Activated CD4-positive, alpha-beta T cell treated with anti-CD3 and anti-CD28 coated beads for 36 hours (primary cell): ENCODE measurements around the gene MAD1L1. TPM values are rescaled to one million over a fixed set of nuclear protein-coding genes. Genes with fewer than 3 reads are reported as not detected.

Source experiments
- ATAC-seq: fragments of 200-7000 bp; cut with Tn5 transposase; one replicate; pipeline ENCODE4 v1.10.0; 2021; ENCODE audit warnings: mild to moderate bottlenecking, moderate library complexity
- CTCF ChIA-PET: fragments of 350-600 bp; sonication (Branson Sonifier 250); formaldehyde crosslinking; loops from one replicate; lab custom pipeline; 2021; ENCODE audit warnings: antibody characterized with exemption; lab: Charles Lee
- POLR2A ChIA-PET: fragments of 350-600 bp; sonication (Branson Sonifier 250); formaldehyde crosslinking; loops from one replicate; lab custom pipeline; 2021; ENCODE audit warnings: antibody characterized with exemption, inconsistent platforms; lab: Charles Lee
- DNase-seq: peaks from one replicate; pipeline ENCODE4 v3.0.0-alpha.2; 2020
- H3K27ac Mint-ChIP-seq: one replicate; pipeline ENCODE4 v1.8.0; 2021; ENCODE audit warnings: mixed read lengths
- H3K27me3 Mint-ChIP-seq: one replicate; pipeline ENCODE4 v1.8.0; 2021; ENCODE audit warnings: mixed read lengths
- H3K36me3 Mint-ChIP-seq: one replicate; pipeline ENCODE4 v1.8.0; 2021; ENCODE audit warnings: low read depth, mixed read lengths
- H3K4me1 Mint-ChIP-seq: one replicate; pipeline ENCODE4 v1.8.0; 2021; ENCODE audit warnings: mixed read lengths
- H3K4me3 Mint-ChIP-seq: one replicate; pipeline ENCODE4 v1.8.0; 2021; ENCODE audit warnings: mild to moderate bottlenecking, moderate library complexity, mixed read lengths
- H3K9me3 Mint-ChIP-seq: one replicate; pipeline ENCODE4 v1.8.0; 2021; ENCODE audit warnings: low read depth, mixed read lengths
- intact Hi-C, 2 experiments: fragments of 100-400 bp; cut with DNase I in 1 of 2; cut with micrococcal nuclease in 1 of 2; formaldehyde crosslinking; loops; one replicate each; pipeline versions ENCODE4 v1.14.2 to v1.15.1; 2022 to 2024; cut with DNase I, micrococcal nuclease
- total RNA-seq, 2 experiments: library from RNA; stranded (reverse); gene quantifications; one replicate each; pipeline ENCODE4 v1.2.3, GENCODE V29; 2021

MAD1L1 gene
- total RNA-seq, 2 experiments from 2014 or later: 50.2 to 61.7 TPM

DNA sequence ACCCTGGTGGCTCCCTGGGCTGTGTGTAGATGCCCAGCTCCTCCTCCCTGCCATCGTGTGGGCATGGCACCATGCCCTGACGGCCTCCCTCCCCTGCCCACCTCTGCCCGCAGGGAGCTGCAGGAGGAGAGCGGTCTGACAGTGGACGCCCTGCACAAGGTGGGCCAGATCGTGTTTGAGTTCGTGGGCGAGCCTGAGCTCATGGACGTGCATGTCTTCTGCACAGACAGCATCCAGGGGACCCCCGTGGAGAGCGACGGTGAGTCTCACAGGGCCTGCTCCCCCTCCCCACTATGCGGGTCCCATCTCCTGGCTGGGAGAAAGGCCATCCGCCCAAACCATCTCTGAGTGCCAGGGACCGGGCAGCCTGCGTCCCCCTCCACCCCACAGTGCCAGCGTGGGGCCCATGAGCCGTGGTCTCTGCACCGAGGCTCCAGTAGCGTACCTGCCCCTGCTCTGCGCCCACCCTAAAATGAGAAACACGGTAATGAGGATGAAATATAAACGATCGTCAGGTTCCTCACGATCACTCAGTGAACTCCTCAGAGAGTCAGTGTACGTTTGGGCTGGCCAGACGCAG lies 17.1 kb upstream of the MAD1L1 start:
- intact Hi-C loops: loop anchor here in 1 of 2 experiments (5.0 kb wide), 1 partner anchor 102 kb away; the partner anchor contains the start of gene EIF3B
- H3K27ac Mint-ChIP-seq: no peak overlapping the region
- CTCF ChIA-PET: interaction anchor here (2.3 kb wide), 1 partner anchor 98 kb away, joined by 9 read pairs; no protein-coding TSS in a partner anchor

GRCh38 chr7:2248984-2249694 lies 16.4 kb upstream of the MAD1L1 start:
- DNase-seq: no peak
- peak; percentile 32 for ATAC-seq
- Mint-ChIP-seq H3K27ac (peak overlapping the region; percentile 55), H3K9me3 (no peaks in the 10 kb centered on the region), H3K4me3 (no peak overlapping the region), H3K4me1 (peaks cover 12% of the 10 kb centered on the region), H3K36me3 (peaks cover 19% of the 10 kb centered on the region), H3K27me3 (no peaks in the 10 kb centered on the region)
- CTCF ChIA-PET: interaction anchor here (0.6 to 2.3 kb wide), 5 partner anchors 11 to 670 kb away, joined by 3 to 9 read pairs (median 4); no protein-coding TSS in a partner anchor
- POLR2A ChIA-PET: no interaction called here
- intact Hi-C loops: loop anchor here in 1 of 2 experiments (5.0 kb wide), 1 partner anchor 103 kb away; the partner anchor contains the start of gene EIF3B

More for the DNA sequence above, 17.1 kb upstream of the MAD1L1 start:
- H3K4me3 Mint-ChIP-seq: no peak overlapping the region
- ATAC-seq (no peak), DNase-seq (no peak)
- H3K9me3 Mint-ChIP-seq: no peaks in the 10 kb centered on the region
- peaks cover 18% of the 10 kb centered on the region for H3K36me3 Mint-ChIP-seq
- no peaks in the 10 kb centered on the region for H3K27me3 Mint-ChIP-seq
- H3K4me1 Mint-ChIP-seq: peaks cover 12% of the 10 kb centered on the region
- POLR2A ChIA-PET: no interaction called here

DNA sequence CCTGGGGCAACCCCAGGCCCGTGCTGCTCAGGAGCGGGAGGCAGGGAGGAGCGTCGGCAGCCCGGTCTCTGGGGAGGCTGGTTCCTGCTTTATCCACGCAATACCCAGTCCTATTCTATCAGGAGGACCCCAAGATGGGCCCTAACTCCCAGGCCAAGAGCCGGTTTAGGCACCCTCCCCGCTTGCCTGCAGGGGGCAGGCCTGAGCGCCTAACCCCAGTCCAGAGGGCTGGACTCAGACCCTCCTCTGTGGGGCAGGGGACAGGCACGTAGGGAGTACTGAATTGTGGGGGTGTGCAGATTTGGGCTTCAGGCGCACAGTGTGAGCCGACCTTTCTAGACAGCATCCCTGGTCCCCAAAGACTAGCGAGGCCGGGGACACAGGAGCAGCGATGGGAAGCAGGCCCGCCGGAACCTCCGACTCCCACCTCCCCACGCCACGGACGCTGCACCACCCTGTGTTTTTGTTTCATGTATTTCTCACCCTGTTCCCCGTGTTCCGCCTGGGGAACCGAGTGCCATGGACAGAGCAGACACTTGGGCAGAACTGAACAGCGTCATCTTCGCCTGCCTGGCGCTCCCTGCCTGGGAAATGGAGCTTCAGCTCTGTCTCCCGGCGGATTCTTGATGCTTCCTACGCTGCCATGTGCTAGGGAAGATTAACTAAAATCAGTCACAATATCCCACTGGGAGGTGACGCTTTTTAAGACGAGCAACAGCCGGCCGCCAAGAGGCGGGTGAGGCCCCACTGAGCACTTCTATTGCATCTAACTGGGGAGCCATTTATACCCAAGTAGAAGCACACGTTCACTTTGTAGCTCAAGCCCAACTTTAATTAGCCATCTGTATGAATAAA lies 14.6 kb upstream of the MAD1L1 start:
- no peaks in the 10 kb centered on the region for H3K27me3 Mint-ChIP-seq

GRCh38 chr7:2245883-2246675 lies 13.3 kb upstream of the MAD1L1 start:
- Mint-ChIP-seq H3K27me3 (no peaks in the 10 kb centered on the region), H3K27ac (no peak overlapping the region), H3K4me3 (no peak overlapping the region), H3K36me3 (peaks cover 19% of the 10 kb centered on the region), H3K9me3 (no peaks in the 10 kb centered on the region), H3K4me1 (peaks cover 15% of the 10 kb centered on the region)
- POLR2A ChIA-PET: no interaction called here
- DNase-seq (no peak), ATAC-seq (no peak)
- CTCF ChIA-PET: no interaction called here
- intact Hi-C loops: loop anchor here in 1 of 2 experiments (5.0 kb wide), 1 partner anchor 106 kb away; the partner anchor contains the start of gene EIF3B

More for the DNA sequence above, 14.6 kb upstream of the MAD1L1 start:
- intact Hi-C loops: loop anchor here in 1 of 2 experiments (5.0 kb wide), 1 partner anchor 105 kb away; the partner anchor contains the start of gene EIF3B
- ChIA-PET POLR2A (no interaction called here), CTCF (interaction anchor here (0.6 to 2.3 kb wide), 6 partner anchors 13 to 459 kb away, joined by 3 to 9 read pairs (median 3); partner anchors contain the start of gene TTYH3)
- peak; percentile 39 for ATAC-seq
- Mint-ChIP-seq H3K27ac (no peak overlapping the region), H3K36me3 (peaks cover 19% of the 10 kb centered on the region), H3K9me3 (no peaks in the 10 kb centered on the region), H3K4me1 (peaks cover 15% of the 10 kb centered on the region), H3K4me3 (no peak overlapping the region)
- peak; percentile 61 for DNase-seq

DNA sequence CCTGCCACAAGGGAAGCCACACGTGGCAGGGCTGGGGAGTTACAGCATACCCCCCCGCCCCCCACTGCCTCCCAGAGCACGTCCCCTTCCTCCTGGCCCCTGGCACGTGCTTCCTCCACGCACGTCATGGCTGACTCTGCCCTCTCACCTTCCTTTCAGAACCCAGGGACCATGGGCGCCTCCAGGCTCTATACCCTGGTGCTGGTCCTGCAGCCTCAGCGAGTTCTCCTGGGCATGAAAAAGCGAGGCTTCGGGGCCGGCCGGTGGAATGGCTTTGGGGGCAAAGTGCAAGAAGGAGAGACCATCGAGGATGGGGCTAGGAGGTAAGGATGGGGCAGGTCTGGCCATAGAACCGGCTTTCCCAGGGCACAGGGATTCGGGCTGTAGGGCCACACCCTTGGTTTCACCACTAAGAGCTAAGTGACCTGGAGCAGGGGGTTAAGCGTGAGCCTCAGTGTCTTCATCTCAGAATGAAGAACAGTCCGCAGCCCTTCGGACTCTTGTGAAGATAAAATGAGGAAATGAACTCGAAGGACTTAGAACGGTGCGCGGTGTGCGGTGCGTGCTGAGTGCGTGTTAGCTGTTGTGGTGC lies 11.8 kb upstream of the MAD1L1 start:
- ChIA-PET CTCF (interaction anchor here (0.5 to 0.8 kb wide), 2 partner anchors 18 to 93 kb away, joined by 3 to 5 read pairs; no protein-coding TSS in a partner anchor), POLR2A (no interaction called here)
- H3K4me3 Mint-ChIP-seq: no peak overlapping the region
- DNase-seq: no peak
- intact Hi-C loops: loop anchor here in 1 of 2 experiments (5.0 kb wide), 2 partner anchors 142 to 388 kb away; partner anchors contain the start of gene TTYH3
- H3K27me3 Mint-ChIP-seq: no peaks in the 10 kb centered on the region
- no peak for ATAC-seq
- no peak overlapping the region for H3K27ac Mint-ChIP-seq
- H3K4me1 Mint-ChIP-seq: peaks cover 18% of the 10 kb centered on the region
- no peaks in the 10 kb centered on the region for H3K9me3 Mint-ChIP-seq
- peaks cover 19% of the 10 kb centered on the region for H3K36me3 Mint-ChIP-seq

GRCh38 chr7:2243458-2243857 lies 10.7 kb upstream of the MAD1L1 start:
- CTCF ChIA-PET: no interaction called here
- intact Hi-C loops: loop anchor here in 1 of 2 experiments (5.0 kb wide), 2 partner anchors 141 to 389 kb away; partner anchors contain the start of gene TTYH3
- no peak for DNase-seq
- Mint-ChIP-seq H3K4me3 (peak overlapping the region; percentile 88), H3K9me3 (no peaks in the 10 kb centered on the region), H3K36me3 (peaks cover 23% of the 10 kb centered on the region), H3K27me3 (no peaks in the 10 kb centered on the region), H3K4me1 (peaks cover 10% of the 10 kb centered on the region), H3K27ac (no peak overlapping the region)
- no peak for ATAC-seq
- POLR2A ChIA-PET: no interaction called here

DNA sequence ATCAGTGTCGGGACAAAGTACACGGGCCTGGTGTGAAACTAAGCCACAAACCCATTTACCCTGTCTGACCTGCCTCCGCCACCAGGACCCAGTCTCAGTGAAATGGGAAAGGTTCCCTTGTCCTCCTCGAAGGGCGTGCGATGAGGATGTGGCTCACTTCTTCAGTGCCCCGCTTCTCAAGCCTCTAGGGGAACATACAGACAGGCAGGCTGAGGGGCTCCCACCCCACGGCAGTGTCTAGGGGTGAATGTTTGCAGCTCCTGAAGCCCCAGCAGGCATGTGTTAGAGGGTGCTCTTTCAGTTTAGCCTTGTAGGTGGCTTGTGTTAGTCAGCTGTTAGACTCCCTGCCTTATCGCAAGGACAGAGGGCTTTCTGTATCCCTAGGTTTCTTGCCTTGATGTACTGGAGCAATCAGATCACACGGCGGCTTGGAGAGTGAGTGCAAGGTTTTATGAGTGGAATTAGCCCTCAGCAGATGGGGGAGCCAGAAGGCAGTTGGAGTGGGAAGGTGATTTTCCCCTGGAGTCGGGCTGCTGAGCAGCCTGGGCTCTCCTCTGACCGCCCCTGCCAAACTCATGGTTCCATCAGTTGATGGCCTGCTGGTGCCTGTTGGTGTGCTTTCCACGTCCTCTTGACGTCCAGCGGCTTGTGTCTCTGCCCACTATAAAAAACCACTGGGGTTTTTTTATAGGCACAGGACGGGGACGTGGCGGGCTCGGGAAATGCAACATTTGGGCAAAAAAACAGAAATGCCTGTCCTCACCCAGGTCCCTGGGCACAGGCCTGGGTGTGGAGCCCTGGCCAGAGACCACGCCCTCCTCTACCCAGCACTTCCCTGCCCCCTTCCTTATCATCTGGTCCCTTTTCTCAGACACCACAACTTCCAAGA lies 10.0 kb upstream of the MAD1L1 start:
- peaks cover 10% of the 10 kb centered on the region for H3K4me1 Mint-ChIP-seq
- no peaks in the 10 kb centered on the region for H3K9me3 Mint-ChIP-seq
- DNase-seq: peak; percentile 44
- no peaks in the 10 kb centered on the region for H3K27me3 Mint-ChIP-seq
- peak; percentile 65 for ATAC-seq
- intact Hi-C loops: loop anchor here in 1 of 2 experiments (1.0 to 5.0 kb wide), 7 partner anchors 10 to 390 kb away; partner anchors contain the start of genes BRAT1, CHST12, EIF3B and MAD1L1
- peaks cover 25% of the 10 kb centered on the region for H3K36me3 Mint-ChIP-seq
- peak overlapping the region; percentile 88 for H3K27ac Mint-ChIP-seq
- peak overlapping the region; percentile 88 for H3K4me3 Mint-ChIP-seq
- ChIA-PET CTCF (interaction anchor here (0.7 kb wide), 1 partner anchor 112 kb away, joined by 3 read pairs; the partner anchor contains the start of gene EIF3B), POLR2A (interaction anchor here (0.6 to 0.7 kb wide), 2 partner anchors 113 to 118 kb away, joined by 3 read pairs; no protein-coding TSS in a partner anchor)

- CTCF ChIA-PET: interaction anchor here (0.7 to 1.3 kb wide), 3 partner anchors 12 to 1073 kb away, joined by 3 to 5 read pairs (median 4); partner anchors contain the start of gene EIF3B
- peak within 1 kb of the TSS; percentile 88 for H3K27ac Mint-ChIP-seq
- POLR2A ChIA-PET: interaction anchor here (0.6 to 1.0 kb wide), 3 partner anchors 112 to 119 kb away, joined by 3 read pairs; no protein-coding TSS in a partner anchor
- H3K27me3 Mint-ChIP-seq: no peaks in the 10 kb centered on the region
- peaks cover 10% of the 10 kb centered on the region for H3K4me1 Mint-ChIP-seq
- H3K9me3 Mint-ChIP-seq: no peaks in the 10 kb centered on the region
- H3K36me3 Mint-ChIP-seq: peaks cover 32% of the 10 kb centered on the region
- intact Hi-C loops: loop anchor here in 1 of 2 experiments (1.0 to 5.0 kb wide), 7 partner anchors 10 to 390 kb away; partner anchors contain the start of genes BRAT1, CHST12, EIF3B and MAD1L1
- peak within 1 kb of the TSS; percentile 88 for H3K4me3 Mint-ChIP-seq
- ATAC-seq: peak; percentile 82
- peak; percentile 84 for DNase-seq
These were observed 9.1 kb upstream of the MAD1L1 start, which contains the start of the genes MRM2 and NUDT1 for GRCh38 chr7:2241580-2242540. Gene MRM2, minus strand, starts transcription at chr7:2242205. Its CDS starts 36 bp downstream, at chr7:2242169. Gene NUDT1, plus strand, starts transcription at chr7:2242226. Its CDS starts 2,349 bp downstream, at chr7:2244575.
